GM10266 (cell line): ENCODE measurements around the gene TMEM247.

Experiments used
- DNase-seq: peaks from one replicate; pipeline ENCODE4 v3.0.0; 2012; ENCODE audit errors: extremely low spot score
- CTCF ChIP-seq: IDR thresholded peaks from 2 replicates; pipeline ENCODE4 v1.5.1; 2012; ENCODE audit warnings: mild to moderate bottlenecking, low read depth; ENCODE audit not compliant: control insufficient read depth, insufficient read depth; ENCODE audit errors: missing control alignments

The TMEM247 gene

GRCh38 chr2:46504221-46504620 is 24.9 kb downstream of the TMEM247 start:
- DNase-seq = no peak
- TF ChIP-seq CTCF = no peak

- TF ChIP-seq CTCF = no peak
- DNase-seq = no peak
Measured at GRCh38 chr2:46504685-46505471, 25.5 kb downstream of the TMEM247 start.

GRCh38 chr2:46505472-46505783 is 26.1 kb downstream of the TMEM247 start:
- DNase-seq = no peak
- TF ChIP-seq CTCF = no peak

GRCh38 chr2:46506131-46506706 is 26.9 kb downstream of the TMEM247 start:
- TF ChIP-seq CTCF = no peak
- no peak for DNase-seq

GRCh38 chr2:46508312-46508711 is 28.9 kb downstream of the TMEM247 start:
- DNase-seq = no peak
- TF ChIP-seq CTCF = no peak

- no peak for TF ChIP-seq CTCF
- DNase-seq = no peak
Measured at GRCh38 chr2:46508759-46509158, 29.4 kb downstream of the TMEM247 start.

- no peak for DNase-seq
- TF ChIP-seq CTCF = no peak
Measured at GRCh38 chr2:46509804-46510203, 30.4 kb downstream of the TMEM247 start.
